Gastroesophageal sphincter (tissue), 4 donors: ENCODE data around the gene NHSL1. TPM values are rescaled to one million over a fixed set of nuclear protein-coding genes. Genes with fewer than 3 reads are reported as not detected.
A peak's percentile ranks its signal among the peaks of the same experiment; 100 is the strongest.

Experiments used
- ATAC-seq: fragments of 150-250 bp; one replicate; pipeline ENCODE4 v1.9.1; 2016; ENCODE audit warnings: mild to moderate bottlenecking, moderate library complexity
- H3K27ac ChIP-seq, 4 donors: fragments of 200-600 bp; sonication (generic) in 3 of 4; 1 replicate in 3 of 4; 2 replicates in 1 of 4; pipeline ENCODE4 v1.5.1; 2016 to 2019
- H3K27me3 ChIP-seq: fragments of 200-600 bp; sonication (generic); one replicate; pipeline ENCODE4 v1.5.1; 2019
- H3K36me3 ChIP-seq, 2 donors: fragments of 200-600 bp; sonication (generic); one replicate each; pipeline ENCODE4 v1.5.1; 2019; ENCODE audit warnings: control low read depth in 1 of 2
- H3K4me1 ChIP-seq, 3 donors: fragments of 200-600 bp; sonication (generic); 1 replicate in 2 of 3; 2 replicates in 1 of 3; pipeline ENCODE4 v1.5.1; 2016 to 2019; ENCODE audit warnings: control low read depth in 2 of 3
- H3K4me3 ChIP-seq, 2 donors: fragments of 200-600 bp; sonication (generic); one replicate each; pipeline ENCODE4 v1.5.1; 2019; ENCODE audit warnings: mild to moderate bottlenecking in 1 of 2, moderate library complexity in 1 of 2
- H3K9me3 ChIP-seq, 3 donors: fragments of 200-600 bp; sonication (generic); one replicate each; pipeline ENCODE4 v1.5.1; 2017 to 2019; ENCODE audit warnings: control low read depth in 2 of 3
- CTCF ChIP-seq, 4 experiments: fragments of 200-600 bp in 2 of 4; fragments of 450-650 bp in 2 of 4; sonication (generic) in 1 of 4; IDR thresholded peaks; one replicate each; pipeline ENCODE4 v1.5.1; 2017 to 2019; ENCODE audit warnings: antibody characterized with exemption in 4 of 4, mild to moderate bottlenecking in 2 of 4, moderate library complexity in 2 of 4
- EP300 ChIP-seq: sonication (generic); formaldehyde crosslinking; IDR thresholded peaks from one replicate; pipeline ENCODE4 v1.6.1; 2017; ENCODE audit warnings: antibody characterized with exemption, mild to moderate bottlenecking
- POLR2A ChIP-seq, 2 donors: fragments of 450-650 bp; IDR thresholded peaks; one replicate each; pipeline ENCODE4 v1.6.1; 2017; ENCODE audit warnings: antibody characterized with exemption in 2 of 2, mild to moderate bottlenecking in 2 of 2, moderate library complexity in 1 of 2
- POLR2AphosphoS5 ChIP-seq: sonication (generic); formaldehyde crosslinking; IDR thresholded peaks from one replicate; pipeline ENCODE4 v1.6.1; 2017; ENCODE audit warnings: antibody characterized with exemption
- WGBS, 2 donors: methylation state at CpG; one replicate each; pipeline ENCODE4 v1.1.5; 2018; ENCODE audit warnings: low coverage in 1 of 2; 5-methylcytosine and 5-hydroxymethylcytosine counted together
- total RNA-seq, 4 donors: library from RNA; depleted of rRNA; stranded (reverse); fragments of >200 nt; gene quantifications; one replicate each; pipeline ENCODE4 v1.1.0, GENCODE V29; 2016

NHSL1 gene
- total RNA-seq, 4 donors from 2014 or later: 5.7 to 9.3 (median 7.9) TPM

GRCh38 chr6:138434925-138435324 is 64.4 kb downstream of the NHSL1 start:
- no peak for ATAC-seq
- peaks cover 0 to 4% (median 0%) of the 10 kb centered on the region in 3 donors for H3K4me1 ChIP-seq
- no peak overlapping the region for H3K4me3 ChIP-seq
- no peak for TF ChIP-seq EP300
- no peak for TF ChIP-seq POLR2AphosphoS5
- TF ChIP-seq POLR2A (IDR thresholded peaks at IDR 0.05): no peak
- no peak for TF ChIP-seq CTCF (IDR thresholded peaks at IDR 0.05)
- peaks cover 0 to 5% of the 10 kb centered on the region in 2 donors for H3K36me3 ChIP-seq
- no peaks in the 10 kb centered on the region for H3K27me3 ChIP-seq
- H3K27ac ChIP-seq: no peak overlapping the region
- 73 to 75% methylated on average over 3 to 4 of the region's 4 CpGs for WGBS, 2 donors
- no peaks in the 10 kb centered on the region for H3K9me3 ChIP-seq

GRCh38 chr6:138434096-138434495 is 65.2 kb downstream of the NHSL1 start:
- peaks cover 0 to 12% (median 4%) of the 10 kb centered on the region in 3 donors for H3K4me1 ChIP-seq
- TF ChIP-seq POLR2A (IDR thresholded peaks at IDR 0.05) (no peak), EP300 (no peak), CTCF (IDR thresholded peaks at IDR 0.05) (no peak), POLR2AphosphoS5 (no peak)
- H3K9me3 ChIP-seq: no peaks in the 10 kb centered on the region
- 68 to 81% methylated on average over 3 of the region's 3 CpGs for WGBS, 2 donors
- H3K36me3 ChIP-seq: peaks cover 0 to 5% of the 10 kb centered on the region in 2 donors
- no peak overlapping the region for H3K4me3 ChIP-seq
- H3K27me3 ChIP-seq: no peaks in the 10 kb centered on the region
- no peak overlapping the region for H3K27ac ChIP-seq
- no peak for ATAC-seq

- ATAC-seq: no peak
- peaks cover 0 to 22% (median 4%) of the 10 kb centered on the region in 3 donors for H3K4me1 ChIP-seq
- TF ChIP-seq POLR2A (IDR thresholded peaks at IDR 0.05) (no peak), CTCF (IDR thresholded peaks at IDR 0.05) (no peak), POLR2AphosphoS5 (no peak), EP300 (no peak)
- WGBS, 2 donors: 89 to 97% methylated on average over 5 of the region's 11 CpGs
- H3K4me3 ChIP-seq: no peak overlapping the region
- no peaks in the 10 kb centered on the region for H3K27me3 ChIP-seq
- peaks cover 0 to 5% of the 10 kb centered on the region in 2 donors for H3K36me3 ChIP-seq
- H3K27ac ChIP-seq: no peak overlapping the region
- H3K9me3 ChIP-seq: no peaks in the 10 kb centered on the region
Observed at GRCh38 chr6:138432063-138432356, 67.3 kb downstream of the NHSL1 start.

- WGBS, 2 donors: 76 to 78% methylated on average over 7 to 10 of the region's 19 CpGs
- TF ChIP-seq POLR2AphosphoS5: no peak
- H3K27me3 ChIP-seq: no peaks in the 10 kb centered on the region
- no peak for ATAC-seq
- peaks cover 0 to 5% of the 10 kb centered on the region in 2 donors for H3K36me3 ChIP-seq
- H3K4me3 ChIP-seq: no peak overlapping the region
- H3K27ac ChIP-seq: no peak overlapping the region
- H3K4me1 ChIP-seq: peaks cover 0 to 22% (median 4%) of the 10 kb centered on the region in 3 donors
- no peaks in the 10 kb centered on the region for H3K9me3 ChIP-seq
Observed at GRCh38 chr6:138431256-138432062, 67.8 kb downstream of the NHSL1 start.

GRCh38 chr6:138430361-138431145 is 68.7 kb downstream of the NHSL1 start:
- no peak overlapping the region for H3K4me3 ChIP-seq
- TF ChIP-seq POLR2A (IDR thresholded peaks at IDR 0.05) (no peak), POLR2AphosphoS5 (no peak), EP300 (no peak), CTCF (IDR thresholded peaks at IDR 0.05) (no peak)
- ATAC-seq: no peak
- peaks cover 0 to 22% (median 4%) of the 10 kb centered on the region in 3 donors for H3K4me1 ChIP-seq
- no peaks in the 10 kb centered on the region for H3K9me3 ChIP-seq
- 62 to 86% methylated on average over 2 to 8 of the region's 29 CpGs for WGBS, 2 donors
- H3K27me3 ChIP-seq: no peaks in the 10 kb centered on the region
- peak overlapping the region in 1 of 4 donors; percentile 65 for H3K27ac ChIP-seq
- H3K36me3 ChIP-seq: peaks cover 0 to 5% of the 10 kb centered on the region in 2 donors
